ENCODE results near the gene CFAP58.

The CFAP58 gene

DNA sequence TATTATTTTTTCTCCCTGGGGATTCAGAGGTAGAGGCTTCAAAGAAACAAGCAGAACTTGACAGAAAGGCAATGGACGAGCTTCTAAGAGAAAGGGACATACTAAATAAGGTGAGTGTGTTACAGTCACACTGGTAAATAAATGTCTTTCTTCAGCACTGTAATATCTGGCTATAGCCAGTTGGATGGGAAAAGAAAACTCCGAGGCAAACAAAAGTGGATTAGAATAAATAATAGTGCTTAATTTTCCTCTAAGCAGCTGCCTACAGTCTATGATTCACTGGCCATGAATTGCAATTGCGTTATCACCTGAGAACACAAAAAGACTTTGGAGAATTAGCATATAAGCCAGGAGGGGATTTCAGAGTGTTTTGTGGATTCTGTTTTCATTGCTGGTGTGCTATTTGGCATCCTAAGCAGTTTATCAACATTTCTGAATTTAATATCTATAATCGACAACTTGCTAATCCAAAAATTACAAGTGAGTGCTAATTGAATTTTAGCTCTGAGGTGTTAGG lies 23.2 kb downstream of the CFAP58 start:
- no peak for DNase-seq

DNA sequence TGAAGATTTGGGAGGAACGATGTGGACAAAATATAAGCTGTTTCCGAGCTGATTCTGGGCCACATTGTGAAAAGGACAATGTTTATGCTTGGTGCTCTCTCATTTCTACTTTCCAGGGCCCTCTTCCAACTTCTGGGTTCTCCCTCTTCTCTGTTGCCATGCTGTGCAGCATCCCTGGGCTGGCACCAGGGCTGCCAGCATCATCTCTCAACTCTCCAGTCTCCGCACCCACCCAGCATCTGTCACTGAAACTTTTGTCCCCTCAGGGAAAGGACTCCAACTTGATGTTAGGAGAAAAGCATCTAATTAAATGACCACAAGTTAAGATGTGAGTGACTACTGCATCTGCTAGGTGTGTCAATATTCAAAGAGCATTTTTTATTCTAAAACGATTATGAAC lies 26.7 kb downstream of the CFAP58 start:
- no peak for DNase-seq

DNA sequence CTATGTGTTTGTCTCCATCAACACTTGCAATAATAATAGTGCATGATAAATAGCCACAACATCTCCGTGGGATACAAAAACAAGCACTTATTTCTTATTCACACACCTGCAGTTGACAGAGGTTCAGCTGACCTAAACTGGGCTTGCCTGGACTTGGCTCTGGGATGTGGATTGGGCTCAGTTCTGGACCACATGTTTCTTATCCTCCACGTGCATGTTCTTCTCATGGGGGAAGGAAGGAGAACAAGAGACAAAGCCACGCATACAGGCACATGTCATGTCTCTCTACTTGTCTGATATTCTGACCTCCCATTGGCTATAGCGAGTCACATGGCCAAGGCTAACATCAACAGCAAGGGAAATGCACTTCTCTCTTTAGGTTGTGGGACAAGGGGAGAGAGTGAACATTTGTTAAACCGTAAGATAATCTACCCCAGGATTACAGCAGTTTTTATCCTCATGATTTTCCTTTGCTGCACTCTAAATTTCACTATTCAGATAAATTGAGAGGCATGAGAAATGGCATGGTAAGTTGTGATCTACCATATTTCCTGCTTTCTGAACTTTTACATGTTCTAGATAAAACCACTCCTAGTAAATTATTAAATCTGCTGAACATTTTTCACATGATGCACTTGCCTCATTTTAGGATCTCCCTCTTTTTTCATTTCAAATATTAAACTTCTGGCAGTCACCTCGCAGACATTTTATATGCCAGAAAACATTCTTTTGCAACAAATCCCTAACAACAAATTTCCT lies 33.7 kb downstream of the CFAP58 start:
- DNase-seq, result no peak

DNA sequence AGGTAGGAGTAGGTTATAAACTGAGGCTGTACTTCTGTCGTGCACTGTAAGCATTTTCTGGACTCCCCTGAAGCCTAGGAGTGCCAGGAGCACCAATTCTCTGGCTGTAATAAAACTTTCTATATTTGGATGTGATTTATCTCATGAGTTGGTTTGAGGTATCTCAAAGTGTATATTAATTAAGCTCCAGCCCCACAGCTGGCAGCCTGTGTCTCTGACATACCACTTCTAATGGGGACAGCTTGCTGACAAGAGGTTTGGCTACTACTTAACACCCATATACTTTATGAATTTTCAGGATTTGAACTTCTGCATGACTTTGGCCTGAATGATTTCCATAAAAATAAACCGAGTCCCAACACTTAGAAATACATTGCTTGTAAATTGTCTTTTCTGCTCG lies 35.2 kb downstream of the CFAP58 start:
- no peak for DNase-seq

DNA sequence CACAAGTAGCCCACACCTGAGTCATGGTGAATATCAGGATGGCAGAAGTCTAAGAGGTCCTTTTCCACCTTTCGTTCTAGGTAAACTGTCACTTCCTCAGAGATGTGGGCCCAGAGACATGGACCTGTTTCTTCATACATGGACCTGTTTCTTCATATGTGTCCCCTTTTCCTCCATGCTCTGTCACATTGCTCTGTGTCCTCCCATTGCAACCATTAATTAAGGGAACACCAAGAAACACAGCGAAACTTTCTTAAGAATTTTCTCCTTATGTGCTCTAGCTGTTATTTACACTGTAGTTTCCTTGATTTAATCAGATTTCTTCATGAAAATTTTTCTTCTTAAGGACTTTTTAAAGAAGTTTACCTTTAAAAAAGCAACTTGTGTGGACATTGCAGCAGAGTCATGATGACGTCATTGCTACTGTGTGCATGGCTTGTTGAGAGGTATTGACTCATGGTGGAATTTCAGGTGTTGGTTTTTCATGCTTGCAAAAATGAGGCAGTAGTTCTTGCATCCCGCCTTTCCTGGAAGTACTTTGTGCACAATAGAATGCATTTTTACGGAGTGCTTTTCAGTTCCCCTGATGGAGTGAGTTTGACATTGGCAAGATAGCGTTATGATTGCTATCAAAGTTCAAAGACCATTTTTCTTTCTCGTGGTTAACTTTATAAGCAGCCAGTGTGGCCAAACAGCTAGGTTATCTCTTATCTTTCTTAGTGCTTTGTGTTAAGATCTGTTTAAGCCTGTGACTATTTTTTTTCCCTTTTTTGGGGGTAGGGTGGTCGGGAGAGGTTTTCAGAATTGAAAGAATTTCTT lies 37.7 kb downstream of the CFAP58 start:
- no peak for DNase-seq

DNA sequence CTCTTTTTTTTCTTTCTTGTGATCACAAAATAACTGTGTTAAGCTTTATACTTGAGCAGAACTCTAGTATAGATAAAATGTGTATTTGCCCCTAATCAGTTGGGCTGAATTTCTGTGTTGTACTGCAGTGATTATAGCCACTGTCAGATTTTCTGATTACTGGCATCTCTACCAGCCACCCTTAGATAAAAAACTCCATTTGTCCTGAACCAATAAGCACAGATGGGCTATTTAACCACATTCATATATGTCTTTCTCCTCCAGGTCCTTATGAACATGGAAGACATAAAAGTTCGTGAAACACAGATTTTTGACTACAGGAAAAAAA lies 38.3 kb downstream of the CFAP58 start:
- DNase-seq, result no peak

DNA sequence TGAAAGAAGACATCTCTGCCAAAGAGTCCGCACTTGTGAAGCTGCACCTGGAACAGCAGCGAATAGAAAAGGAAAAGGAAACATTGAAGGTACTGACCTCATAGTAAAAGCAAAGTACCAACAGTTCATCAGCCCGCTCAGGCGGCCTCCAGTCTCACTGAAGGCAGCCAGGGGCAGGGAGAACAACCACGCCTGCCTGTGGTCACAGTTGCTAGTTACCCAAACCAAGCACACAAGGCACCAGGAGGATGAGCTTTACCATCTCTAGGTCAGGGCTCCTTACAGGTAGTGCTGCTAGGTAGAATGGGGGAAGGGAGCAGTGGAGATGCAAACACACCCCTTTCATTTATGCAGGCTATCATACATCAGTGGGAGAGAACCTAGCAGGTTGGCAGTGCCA lies 39.8 kb downstream of the CFAP58 start:
- DNase-seq, result no peak

DNA sequence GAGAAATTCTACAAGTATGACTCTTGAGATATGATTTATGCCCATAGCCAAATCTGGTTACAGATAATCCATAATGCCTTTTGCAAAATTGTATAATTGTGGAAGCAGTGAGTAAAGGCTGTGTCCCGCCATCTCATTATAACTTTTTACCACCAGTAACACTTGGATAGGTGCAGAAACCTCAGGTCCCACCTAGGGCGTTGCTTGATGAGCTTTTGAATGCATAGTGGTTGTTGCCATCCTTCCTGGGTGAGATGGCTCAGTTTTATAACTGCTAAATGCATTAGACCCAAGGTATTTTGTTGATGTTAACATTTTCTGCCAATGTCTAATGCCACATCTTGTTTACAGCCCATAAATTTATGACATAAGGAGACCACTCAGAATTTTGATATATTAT lies 42.9 kb downstream of the CFAP58 start:
- no peak for DNase-seq

DNA sequence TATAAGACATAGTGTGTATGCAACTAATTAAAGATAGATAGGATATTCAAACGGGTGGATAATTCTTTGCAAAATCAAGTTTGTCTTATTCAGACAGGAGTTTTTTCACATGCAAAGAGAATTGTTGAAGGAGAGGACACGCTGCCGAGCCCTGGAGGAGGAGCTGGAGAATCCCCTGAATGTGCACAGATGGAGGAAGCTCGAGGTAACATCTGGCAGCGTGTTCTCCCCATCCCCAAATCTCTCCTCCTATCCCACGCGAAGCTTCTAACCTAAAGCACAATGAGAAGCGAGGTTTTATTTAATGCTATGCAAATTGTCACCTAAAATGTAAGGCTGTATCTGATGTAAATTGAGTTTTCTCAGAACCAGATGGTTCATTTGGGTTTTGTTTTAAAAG lies 50.0 kb downstream of the CFAP58 start:
- no peak for DNase-seq

DNA sequence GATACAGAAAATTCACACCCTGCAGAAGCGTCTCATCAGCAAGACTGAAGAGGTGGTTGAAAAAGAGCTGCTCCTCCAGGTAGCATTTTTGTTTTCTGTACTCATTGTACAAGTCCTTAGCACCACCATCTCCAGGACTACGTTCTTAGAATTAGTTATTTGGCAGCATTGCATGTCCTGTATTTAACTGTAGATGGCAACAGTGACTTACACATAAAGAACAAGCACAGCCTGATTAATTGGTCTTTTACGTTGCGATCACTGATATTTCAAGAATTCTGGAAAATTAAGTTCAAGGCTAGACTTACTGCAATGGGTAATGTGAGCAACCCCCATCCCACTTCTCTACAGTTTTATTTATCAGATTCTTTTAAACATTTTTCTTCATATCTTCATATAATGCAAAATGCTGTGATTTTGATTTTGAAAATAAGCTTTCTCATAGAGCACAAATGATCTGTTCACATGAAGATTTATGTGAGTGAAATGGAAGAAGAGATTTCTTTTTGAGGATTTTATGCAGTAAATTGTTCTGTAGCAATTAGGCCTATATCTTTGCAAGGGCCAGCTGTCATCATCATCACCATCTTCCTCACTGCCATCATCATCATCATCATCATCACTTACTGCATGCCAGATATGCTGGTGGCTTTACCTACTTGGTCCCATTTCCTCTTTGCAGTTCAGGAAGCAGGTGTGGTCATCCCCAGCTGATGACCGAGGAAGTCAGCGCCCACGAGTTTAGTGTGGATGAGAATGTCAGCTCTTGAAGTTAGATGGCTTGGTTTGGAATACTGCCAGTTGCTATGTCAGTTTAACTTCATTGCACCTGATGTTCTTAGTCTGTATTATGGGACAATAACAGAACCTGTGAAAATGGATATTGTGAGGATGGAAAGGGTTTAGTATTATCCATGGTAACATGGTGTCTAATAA lies 53.4 kb downstream of the CFAP58 start:
- peak; percentile 10 for DNase-seq

DNA sequence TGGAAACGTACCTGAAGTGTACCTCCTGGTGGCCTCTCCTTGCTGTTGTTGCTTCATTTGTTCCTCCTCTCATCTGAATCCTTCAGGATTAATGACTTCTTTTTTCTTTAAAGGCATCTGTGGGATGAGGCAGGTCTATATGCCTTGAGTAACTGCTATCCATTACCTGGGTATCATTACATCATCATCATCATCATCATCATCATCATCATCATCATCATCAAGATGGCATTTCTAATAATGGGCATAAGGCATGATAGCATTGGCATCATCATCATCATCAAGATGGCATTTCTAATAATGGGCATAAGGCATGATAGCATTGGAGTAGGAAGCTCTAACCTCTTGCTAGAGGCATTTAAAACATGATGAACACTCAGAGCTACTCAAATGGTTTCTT lies 59.9 kb downstream of the CFAP58 start:
- no peak for DNase-seq

DNA sequence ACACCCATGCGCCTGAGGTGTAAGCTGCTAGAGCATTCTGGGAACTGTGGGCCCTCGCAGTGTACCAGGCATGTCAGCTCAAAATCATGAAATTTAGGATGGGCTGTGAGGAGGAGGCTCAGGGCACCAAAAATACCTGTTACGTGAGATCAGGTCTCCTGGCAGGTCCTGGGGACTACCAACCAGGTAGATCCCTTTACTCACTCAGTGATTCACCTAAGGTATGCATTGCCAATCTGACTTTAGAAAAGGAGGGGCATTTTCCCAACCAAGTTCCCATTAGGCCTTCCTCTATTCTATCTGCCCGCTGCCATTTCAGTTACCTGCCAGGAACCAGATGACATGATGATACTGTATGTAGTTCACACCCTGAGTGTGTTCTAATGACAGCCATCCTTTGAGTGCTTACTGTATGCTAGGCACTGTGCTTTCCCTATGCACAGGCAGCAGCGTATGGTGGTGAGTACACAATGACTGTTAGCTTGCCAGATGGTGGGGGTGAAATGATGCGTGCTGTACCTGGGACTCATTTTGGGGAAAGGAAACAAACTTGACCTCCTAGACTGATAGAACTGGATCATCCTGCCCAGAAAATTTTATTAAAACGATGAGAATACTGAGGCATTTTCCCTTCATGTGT lies 62.0 kb downstream of the CFAP58 start:
- DNase-seq, result no peak

DNA sequence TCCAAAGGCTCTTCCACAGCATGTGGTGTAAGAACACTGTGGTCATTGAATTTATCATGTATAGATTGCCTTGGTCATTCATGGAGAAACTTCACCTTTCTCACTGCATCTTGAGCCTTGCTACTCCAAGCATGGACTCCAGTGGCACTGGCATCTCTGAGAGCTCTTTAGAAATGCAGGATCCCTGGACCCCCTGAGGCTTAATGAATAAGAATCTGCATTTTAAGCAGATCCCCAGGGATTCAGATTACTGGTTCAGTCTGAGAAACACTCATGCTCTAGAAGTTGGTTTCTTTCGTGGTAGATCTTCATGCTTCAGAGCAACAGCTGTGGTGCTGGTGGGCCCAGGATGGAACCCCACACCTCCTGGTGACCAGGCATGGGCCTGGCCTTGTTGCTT lies 63.2 kb downstream of the CFAP58 start:
- DNase-seq, result no peak

DNA sequence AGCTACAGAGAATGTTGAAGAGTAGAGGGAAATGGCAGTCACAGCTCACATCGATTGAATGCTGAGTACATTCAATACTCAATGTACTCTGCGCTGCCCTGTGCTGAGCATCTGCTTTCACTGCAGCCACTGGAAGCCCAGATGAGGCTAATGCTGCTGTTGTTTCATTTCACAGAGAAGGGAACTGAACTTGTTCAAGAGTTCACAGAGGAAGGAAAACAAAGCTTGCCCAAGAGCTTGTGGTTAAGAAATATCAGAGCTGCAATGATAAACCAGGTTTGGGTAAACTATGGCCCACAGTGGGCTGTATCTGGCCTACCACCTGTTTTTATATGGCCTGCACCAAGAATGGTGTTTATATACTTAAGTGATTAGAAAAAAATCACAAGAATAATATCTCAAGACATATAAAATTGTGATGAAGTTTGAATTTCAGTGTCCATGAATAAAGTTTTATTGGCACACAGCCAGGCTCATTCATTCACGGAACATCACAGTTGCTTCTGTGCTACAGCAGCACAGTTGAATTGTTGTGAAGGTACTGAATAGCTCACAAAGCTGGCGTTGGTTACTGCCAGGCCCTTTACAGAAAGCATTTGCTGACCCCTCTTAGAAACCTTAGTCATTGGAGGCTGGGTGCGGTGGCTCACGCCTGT lies 64.1 kb downstream of the CFAP58 start:
- DNase-seq, result no peak

DNA sequence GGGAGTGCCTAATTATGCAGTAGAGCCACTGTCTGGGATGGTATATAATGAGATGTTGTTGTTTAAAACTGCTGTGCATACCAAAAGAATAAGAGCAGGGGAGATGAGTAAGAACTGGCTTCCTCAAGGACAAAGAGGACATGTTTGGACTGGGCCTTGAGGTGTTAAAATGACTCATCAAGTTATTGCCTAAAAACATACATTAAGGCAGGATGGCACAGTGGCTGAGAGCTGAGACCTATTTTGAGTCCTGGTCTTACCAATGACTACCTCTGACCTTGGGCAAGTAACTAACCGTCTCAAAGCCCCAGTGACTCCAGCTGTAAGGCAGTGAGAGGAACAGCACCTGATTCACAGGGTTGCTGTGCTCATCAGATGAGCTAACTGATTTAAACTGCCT lies 71.1 kb downstream of the CFAP58 start:
- no peak for DNase-seq

DNA sequence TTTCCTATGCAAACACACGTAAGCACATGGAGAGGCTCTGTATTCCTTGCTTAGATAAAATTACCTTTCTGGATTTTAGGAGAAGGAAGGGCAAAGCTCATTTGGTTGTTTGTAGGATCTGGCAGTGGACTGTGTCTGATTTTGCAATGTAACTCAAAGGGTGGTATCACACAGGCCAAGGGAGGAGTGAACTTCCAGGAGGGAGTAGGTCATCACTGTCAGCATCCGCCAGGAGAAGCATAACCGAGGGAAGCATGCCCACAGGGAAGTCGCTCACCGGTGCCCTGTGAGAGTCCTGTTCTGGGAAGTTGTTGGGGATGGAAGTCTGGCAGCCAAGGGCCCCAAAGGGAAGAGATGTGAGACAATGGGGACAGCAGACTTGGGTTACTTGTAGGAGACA lies 74.4 kb downstream of the CFAP58 start:
- no peak for DNase-seq

DNA sequence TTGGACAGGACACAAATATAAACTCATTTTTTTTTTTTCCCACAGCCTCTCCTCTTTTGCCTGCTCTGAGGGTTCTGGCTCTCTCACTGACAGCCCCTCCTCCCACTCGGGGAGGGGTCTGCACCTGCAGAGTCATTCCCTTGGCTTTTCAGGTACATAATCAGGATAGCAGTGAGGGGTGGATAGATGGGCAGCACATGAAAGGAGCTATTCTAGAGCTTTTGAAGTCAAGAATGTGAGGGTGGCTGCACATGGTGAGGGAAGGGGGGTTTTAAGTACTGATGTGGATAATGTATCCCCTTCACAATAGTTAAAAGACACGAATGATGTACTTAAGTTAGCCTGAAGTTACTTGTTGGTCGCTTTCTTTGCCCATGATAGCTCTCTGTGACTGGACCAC lies 76.2 kb downstream of the CFAP58 start:
- no peak for DNase-seq

DNA sequence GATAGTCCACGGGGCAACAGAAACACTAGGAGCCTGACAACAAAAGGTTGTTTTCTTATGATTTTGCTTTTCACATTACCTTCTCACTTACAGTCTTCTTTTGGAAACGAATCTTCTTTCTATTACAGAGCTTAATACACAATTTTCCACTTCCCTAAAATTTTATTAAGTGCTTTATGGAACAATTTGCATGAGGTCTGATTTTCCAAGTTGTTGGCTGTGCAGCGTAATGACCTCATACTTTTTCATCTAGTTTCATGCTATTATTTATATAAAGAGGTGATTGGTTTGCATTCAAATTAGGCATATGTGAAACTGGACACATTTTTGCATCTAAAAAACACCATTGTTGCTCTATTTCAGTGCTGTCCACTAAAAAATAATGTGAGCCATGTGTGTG lies 76.7 kb downstream of the CFAP58 start:
- no peak for DNase-seq

DNA sequence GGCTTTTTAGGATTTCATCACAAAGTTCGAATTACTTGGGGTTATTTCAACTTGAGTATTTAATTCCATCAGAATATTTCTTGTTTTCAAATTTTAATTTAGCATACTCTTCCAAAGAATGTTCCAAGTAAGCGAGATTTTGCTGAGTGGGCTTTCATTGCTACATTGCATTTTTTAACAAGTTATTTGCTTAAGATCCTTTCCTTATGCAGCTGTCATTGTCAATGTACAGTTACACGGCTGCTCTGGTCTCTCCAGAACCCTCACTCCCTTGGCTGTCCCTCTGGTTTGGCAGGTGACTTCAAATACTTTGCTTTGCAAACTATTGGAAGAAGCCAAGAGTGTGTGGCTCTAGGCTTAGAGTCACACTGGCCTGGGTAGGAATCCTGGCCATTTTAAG lies 80.0 kb downstream of the CFAP58 start:
- no peak for DNase-seq

DNA sequence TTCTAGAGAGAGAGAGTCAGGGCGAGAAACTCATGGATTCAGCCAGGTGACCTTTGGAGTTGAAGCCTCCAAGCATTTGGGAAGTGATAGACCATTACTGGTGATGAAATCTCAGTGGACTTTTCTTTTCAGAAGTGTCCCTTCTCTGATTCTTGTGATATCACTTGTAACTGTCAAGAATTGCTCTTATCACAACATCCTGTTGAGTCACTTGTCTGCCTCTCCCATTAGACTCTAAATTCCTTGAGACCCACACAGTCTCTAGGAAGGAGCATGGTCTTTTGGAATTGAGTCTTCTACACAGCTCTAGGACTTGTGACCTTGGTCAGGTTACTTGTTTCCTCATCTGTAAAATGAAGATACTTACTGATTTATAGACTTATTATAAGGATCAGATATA lies 81.0 kb downstream of the CFAP58 start:
- no peak for DNase-seq

DNA sequence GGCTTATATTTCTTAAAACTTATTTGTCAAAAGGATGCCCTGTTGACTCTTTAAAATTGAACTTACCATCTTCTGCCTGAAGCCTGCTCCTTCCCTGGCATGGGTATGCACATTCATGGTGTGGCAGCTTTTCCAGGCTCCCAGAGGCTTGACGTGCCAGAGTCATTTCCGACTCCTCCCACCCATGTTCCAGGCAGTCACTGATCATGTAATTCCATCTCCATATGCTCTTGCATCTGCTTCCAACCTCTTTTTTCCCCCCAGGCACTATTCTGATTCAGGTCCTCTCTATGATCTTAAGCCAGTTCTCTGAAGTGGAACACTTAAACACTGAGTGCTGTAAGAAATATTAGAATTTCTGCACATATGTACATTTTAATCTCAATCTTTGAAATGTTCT lies 82.2 kb downstream of the CFAP58 start:
- DNase-seq, result no peak

DNA sequence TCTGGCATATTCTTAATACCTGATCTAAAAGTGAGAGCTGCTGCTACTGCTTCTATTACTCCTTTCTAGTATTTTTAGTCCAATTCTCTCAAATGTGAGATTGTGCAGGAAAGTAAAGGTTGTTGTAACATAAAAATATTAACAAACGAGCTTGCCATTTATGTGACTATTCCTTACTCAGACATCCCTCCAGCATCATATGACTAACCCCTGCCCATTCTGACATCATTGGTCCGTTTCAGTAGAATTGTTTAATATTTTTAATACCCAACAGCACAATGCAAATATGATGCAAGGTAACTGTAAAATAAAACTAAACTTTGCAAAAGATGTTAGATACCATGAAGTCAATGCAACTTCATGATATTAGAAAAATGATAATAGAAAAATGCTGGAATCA lies 83.6 kb downstream of the CFAP58 start:
- DNase-seq, result no peak
